Panc1 (cell line): Measurements from ENCODE around the gene FIP1L1. TPM values are rescaled to one million over a fixed set of nuclear protein-coding genes. Genes with fewer than 3 reads are reported as not detected.

Source experiments
- ATAC-seq: fragments of 200-7000 bp; cut with Tn5 transposase; 2 replicates; pipeline ENCODE4 v1.9.1; 2020; ENCODE audit warnings: mild to moderate bottlenecking, moderate library complexity
- BruUV-seq: library from RNA; stranded (reverse); fragments of 400-500 nt; replicated peaks from 2 replicates; lab custom pipeline; 2021; lab: Mats Ljungman, UMichigan
- CTCF ChIA-PET: fragments of 300-600 bp; sonication (Branson Sonifier 250); formaldehyde crosslinking; loops from one replicate; lab custom pipeline; 2022; ENCODE audit warnings: antibody characterized with exemption; lab: Charles Lee
- POLR2A ChIA-PET: fragments of 300-600 bp; sonication (Branson Sonifier 250); formaldehyde crosslinking; loops from one replicate; lab custom pipeline; 2022; ENCODE audit warnings: antibody characterized with exemption; lab: Charles Lee
- DNase-seq: peaks from one replicate; pipeline ENCODE4 v3.0.0-alpha.2; 2010; ENCODE audit warnings: low read depth, low spot score
- H3K27ac ChIP-seq: 2 replicates; pipeline ENCODE4 v1.5.1; 2011; ENCODE audit warnings: mild to moderate bottlenecking, low read length, inconsistent platforms
- H3K27me3 ChIP-seq: fragments of 200-500 bp; sonication (Bioruptor generic); 2 replicates; pipeline ENCODE4 v1.6.0; 2014; ENCODE audit warnings: low read length, inconsistent platforms; ENCODE audit not compliant: control insufficient read depth, insufficient read depth
- H3K36me3 ChIP-seq: fragments of 200-500 bp; sonication (Bioruptor generic); 2 replicates; pipeline ENCODE4 v1.5.1; 2014; ENCODE audit warnings: inconsistent platforms, mild to moderate bottlenecking, low read length, moderate library complexity; ENCODE audit not compliant: control insufficient read depth, insufficient read depth
- H3K4me1 ChIP-seq: 2 replicates; pipeline ENCODE4 v1.5.1; 2011; ENCODE audit warnings: inconsistent platforms, mild to moderate bottlenecking, low read length, moderate library complexity; ENCODE audit not compliant: control insufficient read depth, insufficient read depth
- H3K4me3 ChIP-seq, 2 experiments: 2 replicates each; pipeline ENCODE4 v1.5.1; 2011 to 2012; ENCODE audit warnings: low read depth in 2 of 2, low read length in 2 of 2, mild to moderate bottlenecking in 2 of 2, inconsistent platforms in 1 of 2, moderate library complexity in 1 of 2
- H3K9me3 ChIP-seq: fragments of 200-500 bp; sonication (Bioruptor generic); 2 replicates; pipeline ENCODE4 v1.5.1; 2014; ENCODE audit warnings: low read depth, mild to moderate bottlenecking, inconsistent platforms, low read length, moderate library complexity; ENCODE audit not compliant: control insufficient read depth, insufficient read depth
- CTCF ChIP-seq: fragments of 450-650 bp; IDR thresholded peaks from 2 replicates; pipeline ENCODE4 v1.5.1; 2017; ENCODE audit warnings: mild to moderate bottlenecking
- POLR2AphosphoS5 ChIP-seq: IDR thresholded peaks from 2 replicates; pipeline ENCODE4 v1.6.1; 2012; ENCODE audit warnings: mild to moderate bottlenecking, low read depth, low read length, moderate library complexity
- REST ChIP-seq, 2 experiments: IDR thresholded peaks; 2 replicates each; pipeline ENCODE4 v1.6.1; 2011 to 2012; ENCODE audit warnings: low read depth in 2 of 2, control low read depth in 1 of 2, low read length in 1 of 2, mild to moderate bottlenecking in 1 of 2, moderate library complexity in 1 of 2; ENCODE audit not compliant: insufficient read depth in 1 of 2
- SIN3A ChIP-seq: IDR thresholded peaks from 2 replicates; pipeline ENCODE4 v1.6.1; 2012; ENCODE audit warnings: low read depth, mild to moderate bottlenecking, low read length, moderate library complexity, borderline replicate concordance; ENCODE audit not compliant: insufficient read depth
- TCF7L2 ChIP-seq: IDR thresholded peaks from 2 replicates; pipeline ENCODE4 v1.6.1; 2011; ENCODE audit warnings: mild to moderate bottlenecking, low read depth, low read length, inconsistent platforms
- in situ Hi-C: cut with HindIII; loops from 2 replicates; pipeline ENCODE4 v1.10.0; 2016; ENCODE audit warnings: low sequenced_read_pairs, low pct_unique_long_range_greater_than_20kb
- intact Hi-C: fragments of 100-400 bp; cut with micrococcal nuclease; formaldehyde crosslinking; loops from one replicate; pipeline ENCODE4 v1.10.0; 2022; ENCODE audit not compliant: unreplicated experiment
- total RNA-seq: library from RNA; stranded (reverse); gene quantifications from one replicate; pipeline ENCODE4 v1.2.1, GENCODE V29; 2021; ENCODE audit not compliant: unreplicated experiment

FIP1L1 gene
- total RNA-seq, 1 experiment from 2014 or later: 35.5 TPM

- Histone ChIP-seq H3K27ac (no peak overlapping the region), H3K4me1 (no peaks in the 10 kb centered on the region), H3K27me3 (no peaks in the 10 kb centered on the region), H3K9me3 (no peaks in the 10 kb centered on the region), H3K4me3 (no peak overlapping the region), H3K36me3 (no peaks in the 10 kb centered on the region)
- DNase-seq (no peak), ATAC-seq (no peak)
- in situ Hi-C loops (no loop called here), intact Hi-C loops (loop anchor here (10.0 kb wide), 1 partner anchor 465 kb away; no protein-coding TSS in a partner anchor)
- CTCF ChIA-PET: interaction anchor here (0.6 kb wide), 1 partner anchor 130 kb away, joined by 3 read pairs; no protein-coding TSS in a partner anchor
- BruUV-seq: no TSS peak
- POLR2A ChIA-PET: no interaction called here
- TF ChIP-seq TCF7L2 (no peak), REST (IDR thresholded peaks at IDR 0.05; ENCODE audit: insufficient read depth in 1 of 2, low read depth in 2 of 2, low read length in 1 of 2) (no peak), CTCF (no peak), POLR2AphosphoS5 (no peak), SIN3A (no peak)
Measured at GRCh38 chr4:53479736-53480525, 102.5 kb downstream of the FIP1L1 start.

- no peak for ATAC-seq
- no peak for DNase-seq
- intact Hi-C loops (loop anchor here (10.0 kb wide), 1 partner anchor 466 kb away; no protein-coding TSS in a partner anchor), in situ Hi-C loops (no loop called here)
- BruUV-seq: no TSS peak
- H3K36me3 ChIP-seq: no peaks in the 10 kb centered on the region
- H3K27ac ChIP-seq: no peak overlapping the region
- ChIA-PET CTCF (no interaction called here), POLR2A (no interaction called here)
- H3K9me3 ChIP-seq: no peaks in the 10 kb centered on the region
- H3K27me3 ChIP-seq: no peaks in the 10 kb centered on the region
- no peak overlapping the region for H3K4me3 ChIP-seq
- TF ChIP-seq REST (IDR thresholded peaks at IDR 0.05; ENCODE audit: insufficient read depth in 1 of 2, low read depth in 2 of 2, low read length in 1 of 2) (no peak), POLR2AphosphoS5 (no peak), CTCF (no peak), TCF7L2 (no peak)
- no peaks in the 10 kb centered on the region for H3K4me1 ChIP-seq
Measured at GRCh38 chr4:53480909-53481308, 103.5 kb downstream of the FIP1L1 start.
